BJ (cell line): Measurements from ENCODE around the gene DPEP1. TPM values are rescaled to one million over a fixed set of nuclear protein-coding genes. Genes with fewer than 3 reads are reported as not detected.

ENCODE experiments used
- CTCF ChIA-PET: fragments of 350-600 bp; formaldehyde crosslinking; extraction: SDS; loops from one replicate; lab custom pipeline; 2021; ENCODE audit warnings: antibody characterized with exemption, inconsistent platforms; lab: Yijun Ruan, JAX
- POLR2A ChIA-PET: fragments of 300-600 bp; sonication (Branson Sonifier 250); formaldehyde crosslinking; extraction: SDS; loops from one replicate; lab custom pipeline; 2021; ENCODE audit warnings: antibody characterized with exemption; lab: Charles Lee
- DNase-seq: peaks from one replicate; pipeline ENCODE4 v3.0.0-alpha.2; 2011; ENCODE audit warnings: low read depth
- H3K27me3 ChIP-seq: 2 replicates; pipeline ENCODE4 v1.6.0; 2011; ENCODE audit warnings: low read length; ENCODE audit not compliant: control insufficient read depth, insufficient read depth
- H3K36me3 ChIP-seq: 2 replicates; pipeline ENCODE4 v1.5.1; 2011; ENCODE audit warnings: low read length; ENCODE audit not compliant: control insufficient read depth, insufficient read depth
- H3K4me3 ChIP-seq: 2 replicates; pipeline ENCODE4 v1.5.1; 2011; ENCODE audit warnings: low read depth, mild to moderate bottlenecking, control low read depth, low read length
- CTCF ChIP-seq: IDR thresholded peaks from 2 replicates; pipeline ENCODE4 v1.5.1; 2011; ENCODE audit warnings: low read depth, mild to moderate bottlenecking, control low read depth, inconsistent platforms, low read length, moderate library complexity; ENCODE audit not compliant: insufficient read depth
- polyA minus RNA-seq: library from RNA; depleted of rRNA, polyadenylated mRNA; stranded (reverse); fragments of >200 nt; gene quantifications from 2 replicates; pipeline ENCODE4 v1.2.3, GENCODE V29; 2011; rRNA and poly(A)+ RNA removed
- polyA plus RNA-seq: library from polyadenylated mRNA; depleted of rRNA; stranded (reverse); fragments of >200 nt; gene quantifications from 2 replicates; pipeline ENCODE4 v1.2.3, GENCODE V29; 2011; rRNA removed

The DPEP1 gene
- polyA plus RNA-seq (not detected in 2 replicates), polyA minus RNA-seq (not detected in 2 replicates)

GRCh38 chr16:89613231-89613953 lies at the start of gene DPEP1:
Gene DPEP1, plus strand, starts transcription at chr16:89613642. Its CDS starts 16,769 bp downstream, at chr16:89630411.
- ChIA-PET POLR2A (no interaction called here), CTCF (interaction anchor here (1.2 to 3.6 kb wide), 5 partner anchors 10 to 38 kb away, joined by 4 to 35 read pairs (median 8); partner anchors contain the start of gene CPNE7)
- no peaks in the 10 kb centered on the region for H3K36me3 ChIP-seq

GRCh38 chr16:89564476-89565255 lies 48.8 kb upstream of the DPEP1 start:
- Histone ChIP-seq H3K36me3 (peaks cover 32% of the 10 kb centered on the region), H3K4me3 (no peak overlapping the region), H3K27me3 (no peaks in the 10 kb centered on the region)
- POLR2A ChIA-PET: no interaction called here
- CTCF ChIA-PET: interaction anchor here (0.6 to 2.2 kb wide), 6 partner anchors 11 to 296 kb away, joined by 3 to 6 read pairs (median 4); no protein-coding TSS in a partner anchor
- no peak for TF ChIP-seq CTCF
- DNase-seq: no peak

More at GRCh38 chr16:89613231-89613953, at the start of gene DPEP1:
- Histone ChIP-seq H3K4me3 (no peak within 1 kb of the TSS), H3K27me3 (no peaks in the 10 kb centered on the region; the same call in 1 of the 2 replicates)
- TF ChIP-seq CTCF: no peak
- DNase-seq: no peak

DNA sequence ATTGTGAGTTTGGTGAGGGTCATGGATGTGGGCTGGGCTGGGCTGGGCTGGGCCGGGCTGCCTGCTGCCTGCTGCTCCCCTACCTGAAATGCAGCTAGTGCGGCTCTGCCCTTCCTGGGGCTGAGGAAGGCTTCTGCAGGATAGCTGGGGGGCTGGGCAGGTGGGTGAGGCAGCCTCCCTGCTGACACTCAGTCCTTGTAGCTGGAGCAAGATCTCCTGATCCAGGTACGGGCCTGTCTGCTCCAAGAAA lies 48.3 kb upstream of the DPEP1 start:
- H3K4me3 ChIP-seq: no peak overlapping the region
- H3K27me3 ChIP-seq: no peaks in the 10 kb centered on the region
- POLR2A ChIA-PET: no interaction called here
- peaks cover 32% of the 10 kb centered on the region for H3K36me3 ChIP-seq
- CTCF ChIA-PET: interaction anchor here (1.0 to 2.2 kb wide), 5 partner anchors 8 to 348 kb away, joined by 3 to 6 read pairs (median 4); partner anchors contain the start of gene ZNF778
- TF ChIP-seq CTCF: no peak
- DNase-seq: no peak

DNA sequence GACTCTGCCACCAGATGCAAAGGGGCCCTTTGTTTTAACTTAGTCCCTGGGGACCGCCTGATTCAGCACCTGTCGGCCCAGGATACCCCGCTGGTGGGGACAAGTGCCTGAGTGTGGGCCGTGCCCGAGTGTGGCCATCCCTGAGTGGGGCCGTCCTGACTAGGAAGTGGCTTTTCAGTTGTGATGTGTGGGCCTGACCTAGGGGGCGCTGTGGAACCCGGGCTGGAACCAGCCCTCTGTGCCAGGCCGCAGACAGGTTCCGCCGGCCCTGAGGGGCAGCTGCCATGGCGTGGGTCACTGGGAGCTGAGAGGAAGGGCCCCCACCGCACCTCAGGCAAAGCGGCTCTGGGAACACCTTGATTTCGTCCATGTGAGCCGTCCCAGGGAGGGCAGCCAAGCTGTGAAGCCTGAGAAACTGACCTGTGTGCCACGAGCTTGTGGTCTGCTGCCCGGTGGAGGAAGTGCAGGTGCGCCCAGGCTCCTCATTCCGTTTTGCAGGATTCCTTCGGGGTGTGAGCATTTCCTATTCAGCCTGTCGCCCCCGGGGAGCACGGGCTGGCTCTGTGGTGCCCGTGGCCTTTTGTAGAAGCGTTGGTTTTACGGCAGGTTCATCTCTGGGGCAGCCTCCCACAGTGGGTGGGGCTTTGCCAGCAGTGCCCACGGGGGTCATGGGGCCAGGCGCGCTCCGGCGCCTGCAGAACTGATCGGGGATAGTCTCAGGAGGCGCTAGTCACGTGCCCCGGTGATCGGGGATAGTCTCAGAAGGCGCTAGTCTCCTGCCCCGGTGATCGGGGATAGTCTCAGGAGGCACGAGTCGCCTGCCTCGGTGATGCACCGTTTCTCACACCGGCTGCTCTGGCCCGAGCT lies 47.7 kb upstream of the DPEP1 start:
- ChIA-PET POLR2A (no interaction called here), CTCF (interaction anchor here (0.6 to 2.2 kb wide), 9 partner anchors 8 to 348 kb away, joined by 3 to 6 read pairs (median 4); partner anchors contain the start of gene ZNF778)
- no peak for DNase-seq
- Histone ChIP-seq H3K4me3 (peak overlapping the region; percentile 20), H3K36me3 (peaks cover 32% of the 10 kb centered on the region), H3K27me3 (no peaks in the 10 kb centered on the region)
- peak; percentile 69 for TF ChIP-seq CTCF
